Endothelial cell of umbilical vein (primary cell): ENCODE data around the gene PYURF.

Experiments
- EZH2 ChIP-seq: IDR thresholded peaks from 2 replicates; pipeline ENCODE4 v1.6.1; 2012; ENCODE audit warnings: borderline replicate concordance, low read depth, mild to moderate bottlenecking, moderate library complexity, low read length, inconsistent platforms; ENCODE audit not compliant: severe bottlenecking
- POLR2A ChIP-seq: IDR thresholded peaks from 2 replicates; pipeline ENCODE4 v1.6.1; 2012; ENCODE audit warnings: low read depth, mild to moderate bottlenecking, control low read depth, low read length
- POLR2AphosphoS5 ChIP-seq: IDR thresholded peaks from 2 replicates; pipeline ENCODE4 v1.6.1; 2012; ENCODE audit warnings: low read depth, mild to moderate bottlenecking, control low read depth, low read length, moderate library complexity; ENCODE audit not compliant: insufficient read depth
- TF ChIP-seq, protein P1 (sequence below), 2 donors: IDR thresholded peaks; 1 replicate in 1 of 2; 2 replicates in 1 of 2; pipeline ENCODE4 v1.5.1; 2011; ENCODE audit warnings: low read length in 2 of 2, mild to moderate bottlenecking in 2 of 2, moderate library complexity in 2 of 2, control low read depth in 1 of 2, inconsistent platforms in 1 of 2, low read depth in 1 of 2; ENCODE audit not compliant: insufficient read depth in 1 of 2; ENCODE audit errors: extremely low read depth in 1 of 2

DNA sequence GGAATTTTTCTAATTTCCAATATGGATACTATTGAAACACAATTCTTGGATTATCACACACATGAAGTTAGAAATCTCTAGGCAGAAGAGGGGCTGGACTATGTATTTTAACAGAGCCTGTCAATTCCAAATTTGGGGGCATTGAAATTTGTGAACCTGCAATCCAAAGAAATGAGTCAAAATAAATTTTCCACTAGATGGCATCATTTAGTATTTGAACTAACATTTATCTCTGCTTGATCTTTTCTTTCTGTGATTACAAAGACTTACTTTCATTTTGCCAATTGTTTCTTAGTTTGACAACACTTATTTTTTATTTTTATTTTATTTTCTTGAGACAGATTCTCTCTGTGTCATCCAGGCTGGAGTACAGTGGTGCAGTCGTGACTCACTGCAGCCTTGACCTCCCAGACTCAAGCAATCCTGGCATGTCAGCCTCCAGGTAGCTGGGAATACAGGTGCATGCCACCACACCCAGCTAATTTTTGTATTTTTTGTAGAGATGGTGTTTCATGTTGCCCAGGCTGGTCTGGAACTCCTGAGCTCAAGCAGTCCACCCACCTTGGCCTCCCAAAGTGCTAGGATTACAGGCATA, 2.7 kb upstream of the PYURF start:
- TF ChIP-seq, protein P1, sequence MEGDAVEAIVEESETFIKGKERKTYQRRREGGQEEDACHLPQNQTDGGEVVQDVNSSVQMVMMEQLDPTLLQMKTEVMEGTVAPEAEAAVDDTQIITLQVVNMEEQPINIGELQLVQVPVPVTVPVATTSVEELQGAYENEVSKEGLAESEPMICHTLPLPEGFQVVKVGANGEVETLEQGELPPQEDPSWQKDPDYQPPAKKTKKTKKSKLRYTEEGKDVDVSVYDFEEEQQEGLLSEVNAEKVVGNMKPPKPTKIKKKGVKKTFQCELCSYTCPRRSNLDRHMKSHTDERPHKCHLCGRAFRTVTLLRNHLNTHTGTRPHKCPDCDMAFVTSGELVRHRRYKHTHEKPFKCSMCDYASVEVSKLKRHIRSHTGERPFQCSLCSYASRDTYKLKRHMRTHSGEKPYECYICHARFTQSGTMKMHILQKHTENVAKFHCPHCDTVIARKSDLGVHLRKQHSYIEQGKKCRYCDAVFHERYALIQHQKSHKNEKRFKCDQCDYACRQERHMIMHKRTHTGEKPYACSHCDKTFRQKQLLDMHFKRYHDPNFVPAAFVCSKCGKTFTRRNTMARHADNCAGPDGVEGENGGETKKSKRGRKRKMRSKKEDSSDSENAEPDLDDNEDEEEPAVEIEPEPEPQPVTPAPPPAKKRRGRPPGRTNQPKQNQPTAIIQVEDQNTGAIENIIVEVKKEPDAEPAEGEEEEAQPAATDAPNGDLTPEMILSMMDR (IDR thresholded peaks at IDR 0.05; ENCODE audit: extremely low read depth in 1 of 2, insufficient read depth in 1 of 2, low read depth in 1 of 2, low read length in 2 of 2): peak in 1 of 2 donors; percentile 1
- no peak for TF ChIP-seq EZH2
- TF ChIP-seq POLR2A: no peak
- no peak for TF ChIP-seq POLR2AphosphoS5
